Activated CD8-positive, alpha-beta memory T cell treated with anti-CD3 and anti-CD28 coated beads, Interleukin-2, amount 50 U/mL, for 48 hours (primary cell): ENCODE data around the gene NET1.

ENCODE experiments used
- DNase-seq: peaks from one replicate; pipeline ENCODE4 v3.0.0-alpha.2; 2020

NET1 gene

GRCh38 chr10:5504146-5505072, 92.1 kb downstream of the NET1 start:
- DNase-seq = no peak

DNA sequence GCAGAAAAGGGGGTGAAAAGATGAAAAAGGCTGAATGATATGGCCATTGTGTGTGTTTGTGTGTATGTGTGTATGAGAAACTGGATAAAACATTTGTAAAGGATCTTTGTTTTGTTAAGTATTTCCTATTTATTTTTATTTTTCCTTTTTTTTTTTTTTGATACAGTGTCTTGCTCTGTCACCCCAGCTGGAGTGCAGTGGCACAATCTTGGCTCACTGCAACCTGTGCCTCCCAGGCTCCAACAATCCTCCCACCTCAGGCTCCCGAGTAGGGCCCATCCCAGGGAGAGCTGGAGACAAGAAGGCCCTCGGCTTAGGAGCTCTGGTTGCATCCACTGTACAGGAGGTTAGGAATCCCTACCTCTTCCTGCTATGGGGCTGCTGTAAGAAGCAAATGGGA, 93.9 kb downstream of the NET1 start:
- DNase-seq = no peak

GRCh38 chr10:5506751-5507648, 94.6 kb downstream of the NET1 start:
- no peak for DNase-seq

DNA sequence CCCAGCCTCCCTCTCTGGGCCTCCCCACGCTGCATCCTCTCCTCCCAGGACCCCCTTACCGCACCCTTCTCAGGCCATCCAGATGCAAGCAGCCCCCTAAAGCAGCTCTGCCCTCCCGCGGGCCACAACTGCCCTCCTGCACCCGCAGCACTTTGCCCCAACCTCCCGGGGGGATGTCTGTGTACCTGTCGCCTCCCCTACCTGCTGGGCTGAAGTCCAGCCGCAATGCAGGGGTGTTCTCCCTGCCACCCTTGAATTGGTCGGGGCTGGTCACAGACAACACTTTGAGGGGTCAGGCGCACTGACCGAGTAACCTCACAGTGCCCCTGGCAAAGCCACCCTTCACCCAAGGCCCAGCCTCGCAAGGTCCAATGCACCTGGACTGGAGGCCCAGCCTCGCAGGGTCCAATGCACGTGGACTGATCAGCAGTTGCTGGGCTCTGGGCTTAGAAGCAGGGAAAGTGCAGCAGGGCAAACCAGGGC, 95.3 kb downstream of the NET1 start:
- no peak for DNase-seq

DNA sequence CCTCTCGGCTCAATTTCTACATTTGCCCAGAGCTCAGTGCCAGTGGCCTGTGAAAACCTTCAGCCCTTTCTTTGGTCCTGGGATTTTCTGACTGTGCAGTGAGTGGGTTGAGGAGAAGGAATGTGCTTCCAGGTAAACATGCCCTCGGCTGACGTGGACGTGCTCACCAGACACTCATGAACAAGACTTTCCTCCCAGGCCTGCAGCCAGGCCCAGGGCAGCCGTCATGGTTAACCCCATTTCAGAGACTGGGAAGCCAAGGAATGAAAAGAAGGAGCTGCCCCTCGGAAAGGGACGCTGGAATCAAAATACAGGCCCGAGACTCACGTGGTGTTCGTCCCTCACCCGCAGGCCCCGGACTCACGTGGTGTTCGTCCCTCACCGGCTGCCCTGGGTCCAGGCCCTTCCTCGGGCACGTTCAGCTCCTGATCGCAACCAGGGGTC, 95.8 kb downstream of the NET1 start:
- DNase-seq = no peak
